PFSK-1 (cell line): ENCODE results near the gene JMJD7.

Source experiments
- FOXP2 ChIP-seq: optimal IDR thresholded peaks from 2 replicates; pipeline ENCODE3; 2011; ENCODE audit warnings: borderline replicate concordance, control low read depth, inconsistent platforms; ENCODE audit not compliant: insufficient read depth; ENCODE audit errors: extremely low read length, extremely low read depth
- POLR2AphosphoS5 ChIP-seq: IDR thresholded peaks from 2 replicates; pipeline ENCODE4 v1.6.1; 2012; ENCODE audit warnings: low read depth, mild to moderate bottlenecking, control low read depth, low read length, moderate library complexity
- SIN3A ChIP-seq: IDR thresholded peaks from 2 replicates; pipeline ENCODE4 v1.6.1; 2012; ENCODE audit warnings: mild to moderate bottlenecking, low read length, moderate library complexity, borderline replicate concordance; ENCODE audit not compliant: insufficient read depth
- TAF1 ChIP-seq: IDR thresholded peaks from 2 replicates; pipeline ENCODE4 v1.6.1; 2012; ENCODE audit warnings: low read length, control low read depth, borderline replicate concordance; ENCODE audit not compliant: insufficient read depth
- TF ChIP-seq, protein P1 (sequence below), 2 experiments: IDR thresholded peaks; 2 replicates each; pipeline versions ENCODE4 v1.6.1 to v1.8.0; 2011 to 2012; ENCODE audit warnings: low read depth in 2 of 2, low read length in 2 of 2, control low read depth in 1 of 2, inconsistent platforms in 1 of 2, mild to moderate bottlenecking in 1 of 2, moderate library complexity in 1 of 2; ENCODE audit not compliant: insufficient read depth in 1 of 2

The JMJD7 gene

DNA sequence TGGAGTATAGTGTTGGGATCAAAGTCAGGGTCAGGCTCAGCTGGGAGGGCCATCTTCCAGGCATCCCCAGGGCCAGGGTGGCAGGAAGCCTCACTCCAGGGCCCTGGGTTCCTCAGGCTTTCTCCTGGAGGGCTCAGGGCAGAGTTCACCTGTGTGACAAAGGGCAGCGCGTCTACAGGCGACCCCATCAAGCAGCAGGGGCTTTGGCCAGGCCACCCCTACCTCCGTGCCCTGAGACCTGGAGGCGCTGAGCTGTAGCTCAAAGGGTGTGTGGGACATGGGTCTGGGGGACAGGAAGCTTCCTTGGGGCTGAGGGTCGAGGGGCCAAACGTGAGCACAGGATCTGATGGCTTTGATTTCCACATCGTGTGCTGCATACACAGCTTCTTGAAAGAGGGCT is 53.2 kb downstream of the JMJD7 start:
- no peak for TF ChIP-seq POLR2AphosphoS5
- TF ChIP-seq, protein P1, sequence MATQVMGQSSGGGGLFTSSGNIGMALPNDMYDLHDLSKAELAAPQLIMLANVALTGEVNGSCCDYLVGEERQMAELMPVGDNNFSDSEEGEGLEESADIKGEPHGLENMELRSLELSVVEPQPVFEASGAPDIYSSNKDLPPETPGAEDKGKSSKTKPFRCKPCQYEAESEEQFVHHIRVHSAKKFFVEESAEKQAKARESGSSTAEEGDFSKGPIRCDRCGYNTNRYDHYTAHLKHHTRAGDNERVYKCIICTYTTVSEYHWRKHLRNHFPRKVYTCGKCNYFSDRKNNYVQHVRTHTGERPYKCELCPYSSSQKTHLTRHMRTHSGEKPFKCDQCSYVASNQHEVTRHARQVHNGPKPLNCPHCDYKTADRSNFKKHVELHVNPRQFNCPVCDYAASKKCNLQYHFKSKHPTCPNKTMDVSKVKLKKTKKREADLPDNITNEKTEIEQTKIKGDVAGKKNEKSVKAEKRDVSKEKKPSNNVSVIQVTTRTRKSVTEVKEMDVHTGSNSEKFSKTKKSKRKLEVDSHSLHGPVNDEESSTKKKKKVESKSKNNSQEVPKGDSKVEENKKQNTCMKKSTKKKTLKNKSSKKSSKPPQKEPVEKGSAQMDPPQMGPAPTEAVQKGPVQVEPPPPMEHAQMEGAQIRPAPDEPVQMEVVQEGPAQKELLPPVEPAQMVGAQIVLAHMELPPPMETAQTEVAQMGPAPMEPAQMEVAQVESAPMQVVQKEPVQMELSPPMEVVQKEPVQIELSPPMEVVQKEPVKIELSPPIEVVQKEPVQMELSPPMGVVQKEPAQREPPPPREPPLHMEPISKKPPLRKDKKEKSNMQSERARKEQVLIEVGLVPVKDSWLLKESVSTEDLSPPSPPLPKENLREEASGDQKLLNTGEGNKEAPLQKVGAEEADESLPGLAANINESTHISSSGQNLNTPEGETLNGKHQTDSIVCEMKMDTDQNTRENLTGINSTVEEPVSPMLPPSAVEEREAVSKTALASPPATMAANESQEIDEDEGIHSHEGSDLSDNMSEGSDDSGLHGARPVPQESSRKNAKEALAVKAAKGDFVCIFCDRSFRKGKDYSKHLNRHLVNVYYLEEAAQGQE (IDR thresholded peaks at IDR 0.05; ENCODE audit: insufficient read depth in 1 of 2, low read depth in 2 of 2, low read length in 2 of 2), result no peak
- no peak for TF ChIP-seq TAF1
- no peak for TF ChIP-seq FOXP2
- TF ChIP-seq SIN3A, result no peak

DNA sequence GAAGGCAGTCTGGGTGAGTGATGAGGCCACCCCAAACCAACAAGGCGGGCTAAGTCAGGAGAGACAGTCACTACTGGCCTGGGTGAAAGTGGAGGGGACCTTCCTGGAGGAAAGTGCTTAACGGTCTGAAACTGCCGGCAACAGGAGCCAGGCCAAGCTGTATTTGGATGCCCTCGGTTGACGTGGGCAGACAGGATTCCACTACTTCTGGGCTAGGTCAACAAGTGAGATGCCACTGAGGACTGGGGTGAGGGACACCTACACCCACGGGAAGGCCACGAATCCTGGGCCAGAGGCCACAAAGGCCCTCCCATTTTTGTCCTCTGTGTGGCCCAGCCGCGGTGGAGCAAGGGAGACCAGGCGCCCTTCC is 53.6 kb downstream of the JMJD7 start:
- no peak for TF ChIP-seq SIN3A

DNA sequence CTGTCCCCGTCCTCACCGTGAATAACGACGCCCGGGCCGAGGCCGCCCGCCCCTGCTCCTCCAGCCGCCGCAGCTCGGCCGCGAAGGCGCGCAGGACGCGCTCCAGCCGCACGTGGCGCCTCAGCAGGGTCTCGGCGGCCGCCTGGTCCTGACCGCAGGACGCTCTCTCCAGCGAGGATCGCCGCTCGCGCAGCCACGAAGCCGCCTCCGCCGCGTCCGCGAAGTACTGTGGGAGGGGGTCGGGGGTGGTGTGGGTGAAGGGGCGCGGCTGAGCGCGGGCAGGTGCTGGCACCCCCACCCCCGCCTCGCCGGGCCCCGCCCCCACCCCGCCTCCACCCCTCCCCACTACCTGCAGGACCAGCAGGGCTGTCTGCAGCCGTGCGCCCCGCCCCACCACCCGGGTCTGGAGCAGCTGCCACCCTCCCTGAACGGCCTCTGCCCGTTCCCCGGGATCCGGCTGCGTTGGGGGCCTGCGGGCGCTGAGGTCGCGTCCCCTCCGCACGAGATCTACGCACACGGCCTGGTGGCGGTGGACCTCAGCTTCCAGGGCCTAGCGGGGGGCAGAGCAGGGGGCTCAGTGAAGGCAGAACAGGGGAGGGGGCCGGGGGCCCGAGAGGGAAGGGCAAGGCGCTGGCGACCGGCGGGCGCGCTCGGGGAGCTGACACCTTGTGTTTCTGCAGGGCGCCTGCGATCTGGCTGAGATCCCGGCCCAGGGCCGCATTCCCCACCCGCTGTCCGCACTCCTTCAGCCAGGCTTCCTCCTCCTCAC is 54.2 kb downstream of the JMJD7 start:
- TF ChIP-seq POLR2AphosphoS5 (no peak), TAF1 (no peak), SIN3A (no peak), FOXP2 (no peak)
- TF ChIP-seq, protein P1 (IDR thresholded peaks at IDR 0.05; ENCODE audit: insufficient read depth in 1 of 2, low read depth in 2 of 2, low read length in 2 of 2), result no peak

DNA sequence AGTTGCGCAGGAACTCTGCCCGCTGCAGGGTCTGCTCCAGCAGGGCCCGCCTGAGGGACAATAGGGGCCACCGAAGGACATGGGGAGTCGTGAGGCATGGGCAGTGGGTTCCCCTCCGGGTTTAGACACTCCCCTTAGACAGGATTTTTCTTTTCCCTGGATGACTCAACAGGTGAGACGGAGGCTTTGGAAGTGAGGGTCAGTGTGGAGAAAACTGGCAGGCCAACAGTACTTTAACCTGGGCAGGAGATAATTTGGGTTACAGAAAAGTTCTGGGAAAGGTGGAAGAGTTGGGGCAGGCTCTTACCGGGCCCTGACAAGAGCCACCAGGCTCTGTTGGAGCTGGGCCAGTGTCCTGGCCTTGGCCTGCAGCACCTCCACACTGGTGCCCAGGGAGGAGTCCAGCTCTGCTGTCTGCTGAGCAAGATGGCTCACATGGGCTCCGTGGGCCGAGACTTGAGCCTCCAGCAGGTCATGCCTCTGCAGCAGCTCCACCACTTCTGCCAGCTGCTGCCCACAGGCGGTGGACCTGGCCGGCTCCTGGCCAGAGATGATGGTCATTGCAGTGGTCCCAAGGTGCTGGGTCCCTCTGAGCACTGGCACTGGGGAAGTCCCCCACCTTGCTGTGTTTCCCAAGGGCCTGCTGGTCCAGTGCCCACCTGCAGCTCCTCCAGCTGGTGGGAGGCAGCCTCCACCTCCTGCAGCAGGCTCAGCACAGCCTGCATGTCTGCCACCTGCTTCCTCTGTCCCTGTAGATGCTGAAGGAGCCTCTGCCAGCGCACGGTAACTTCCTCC is 55.0 kb downstream of the JMJD7 start:
- no peak for TF ChIP-seq FOXP2
- no peak for TF ChIP-seq TAF1
- TF ChIP-seq SIN3A, result no peak
- TF ChIP-seq POLR2AphosphoS5, result no peak
- TF ChIP-seq, protein P1 (IDR thresholded peaks at IDR 0.05; ENCODE audit: insufficient read depth in 1 of 2, low read depth in 2 of 2, low read length in 2 of 2), result no peak

DNA sequence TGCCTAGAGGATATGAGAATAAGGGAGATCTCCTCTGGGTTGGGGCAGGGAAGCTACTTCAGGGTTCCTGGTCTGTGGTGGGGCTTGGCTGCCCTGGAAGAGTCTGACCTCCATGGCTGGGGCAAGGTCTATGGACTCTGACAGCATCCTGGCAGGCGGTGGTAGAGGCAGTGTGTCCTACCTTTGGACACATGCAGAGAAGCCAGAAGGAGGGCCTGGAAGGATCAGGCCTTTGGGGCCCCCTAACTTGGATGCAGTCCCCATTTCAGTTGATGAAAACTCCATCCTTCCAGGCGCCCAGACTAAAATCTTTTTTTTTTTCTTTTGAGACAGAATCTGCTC is 55.6 kb downstream of the JMJD7 start:
- no peak for TF ChIP-seq SIN3A
- TF ChIP-seq, protein P1 (IDR thresholded peaks at IDR 0.05; ENCODE audit: insufficient read depth in 1 of 2, low read depth in 2 of 2, low read length in 2 of 2), result no peak
